MCF 10A (cell line): ENCODE measurements around the gene DOK5. TPM values are rescaled to one million over a fixed set of nuclear protein-coding genes. Genes with fewer than 3 reads are reported as not detected.

Experiments used
- BruUV-seq: library from RNA; stranded (reverse); fragments of 400-500 nt; replicated peaks from 2 replicates; lab custom pipeline; 2021; lab: Mats Ljungman, UMichigan
- CTCF ChIA-PET: fragments of 300-600 bp; sonication (Branson Sonifier 250); formaldehyde crosslinking; extraction: SDS; loops from one replicate; lab custom pipeline; 2021; ENCODE audit warnings: antibody characterized with exemption, inconsistent platforms; lab: Yijun Ruan, JAX
- POLR2A ChIA-PET: fragments of 300-600, 350-650 bp; sonication (Branson Sonifier 250); formaldehyde crosslinking; extraction: SDS; loops from one replicate; lab custom pipeline; 2020; ENCODE audit warnings: antibody characterized with exemption, inconsistent platforms; lab: Yijun Ruan, JAX
- DNase-seq: peaks from one replicate; pipeline ENCODE4 v3.0.0-alpha.2; 2018; ENCODE audit not compliant: unreplicated experiment
- H3K27ac Mint-ChIP-seq: one replicate; pipeline ENCODE4 v1.8.0; 2022; ENCODE audit warnings: mild to moderate bottlenecking, low read depth, mixed read lengths; ENCODE audit not compliant: unreplicated experiment
- H3K27me3 Mint-ChIP-seq: one replicate; pipeline ENCODE4 v1.8.0; 2022; ENCODE audit warnings: mixed read lengths; ENCODE audit not compliant: insufficient read depth, unreplicated experiment
- H3K36me3 Mint-ChIP-seq: one replicate; pipeline ENCODE4 v1.8.0; 2022; ENCODE audit warnings: mild to moderate bottlenecking, moderate library complexity, mixed read lengths; ENCODE audit not compliant: insufficient read depth, unreplicated experiment
- H3K4me1 Mint-ChIP-seq: one replicate; pipeline ENCODE4 v1.8.0; 2022; ENCODE audit warnings: mixed read lengths; ENCODE audit not compliant: insufficient read depth, unreplicated experiment
- H3K4me3 Mint-ChIP-seq: one replicate; pipeline ENCODE4 v1.8.0; 2022; ENCODE audit warnings: mild to moderate bottlenecking, moderate library complexity, mixed read lengths; ENCODE audit not compliant: unreplicated experiment
- H3K9me3 Mint-ChIP-seq: one replicate; pipeline ENCODE4 v1.8.0; 2022; ENCODE audit warnings: mixed read lengths; ENCODE audit not compliant: unreplicated experiment
- CTCF ChIP-seq: fragments of 200-600 bp; IDR thresholded peaks from one replicate; pipeline ENCODE4 v1.8.0; 2022; ENCODE audit warnings: antibody characterized with exemption, mild to moderate bottlenecking; ENCODE audit not compliant: unreplicated experiment
- intact Hi-C: fragments of 100-400 bp; cut with micrococcal nuclease; formaldehyde crosslinking; loops from 2 replicates; pipeline ENCODE4 v1.14.1; 2022
- total RNA-seq: library from RNA; stranded (reverse); gene quantifications from 2 replicates; pipeline ENCODE4 v1.2.3, GENCODE V29; 2022

The DOK5 gene
- total RNA-seq, 1 experiment from 2014 or later: not detected

GRCh38 chr20:54601831-54602515, 126.6 kb downstream of the DOK5 start:
- POLR2A ChIA-PET: no interaction called here
- no peak for DNase-seq
- Mint-ChIP-seq H3K9me3 (peaks cover 10% of the 10 kb centered on the region), H3K27ac (no peak overlapping the region), H3K36me3 (no peaks in the 10 kb centered on the region), H3K4me1 (no peaks in the 10 kb centered on the region), H3K27me3 (peaks cover 3% of the 10 kb centered on the region), H3K4me3 (no peak overlapping the region)
- CTCF ChIA-PET: no interaction called here
- intact Hi-C loops: no loop called here
- BruUV-seq: no TSS peak
- no peak for TF ChIP-seq CTCF

- no peak for DNase-seq
- ChIA-PET CTCF (interaction anchor here (0.6 to 1.6 kb wide), 3 partner anchors 10 to 353 kb away, joined by 3 to 5 read pairs (median 3); no protein-coding TSS in a partner anchor), POLR2A (no interaction called here)
- Mint-ChIP-seq H3K27ac (no peak overlapping the region), H3K36me3 (no peaks in the 10 kb centered on the region), H3K4me3 (no peak overlapping the region), H3K27me3 (peaks cover 5% of the 10 kb centered on the region), H3K4me1 (no peaks in the 10 kb centered on the region), H3K9me3 (peaks cover under 1% of the 10 kb centered on the region)
- intact Hi-C loops: no loop called here
- TF ChIP-seq CTCF: no peak
- no TSS peak for BruUV-seq
Observed at GRCh38 chr20:54605319-54605718, 129.9 kb downstream of the DOK5 start.

- POLR2A ChIA-PET: no interaction called here
- CTCF ChIA-PET: interaction anchor here (0.6 to 0.7 kb wide), 2 partner anchors 190 to 1138 kb away, joined by 3 read pairs; no protein-coding TSS in a partner anchor
- BruUV-seq: no TSS peak
- Mint-ChIP-seq H3K27ac (no peak overlapping the region), H3K36me3 (no peaks in the 10 kb centered on the region), H3K4me1 (no peaks in the 10 kb centered on the region), H3K9me3 (no peaks in the 10 kb centered on the region), H3K27me3 (peaks cover 15% of the 10 kb centered on the region), H3K4me3 (no peak overlapping the region)
- intact Hi-C loops: no loop called here
- no peak for DNase-seq
- TF ChIP-seq CTCF: no peak
Observed at GRCh38 chr20:54606380-54606779, 131.0 kb downstream of the DOK5 start.

GRCh38 chr20:54608039-54608745, 132.8 kb downstream of the DOK5 start:
- TF ChIP-seq CTCF: no peak
- no peaks in the 10 kb centered on the region for H3K9me3 Mint-ChIP-seq
- CTCF ChIA-PET: interaction anchor here (0.6 to 0.7 kb wide), 4 partner anchors 10 to 391 kb away, joined by 3 to 6 read pairs (median 4); no protein-coding TSS in a partner anchor
- H3K4me3 Mint-ChIP-seq: no peak overlapping the region
- no peaks in the 10 kb centered on the region for H3K4me1 Mint-ChIP-seq
- DNase-seq: no peak
- BruUV-seq: no TSS peak
- H3K27ac Mint-ChIP-seq: no peak overlapping the region
- intact Hi-C loops: no loop called here
- POLR2A ChIA-PET: no interaction called here
- peaks cover 15% of the 10 kb centered on the region for H3K27me3 Mint-ChIP-seq
- H3K36me3 Mint-ChIP-seq: no peaks in the 10 kb centered on the region
